Measurements from ENCODE around the gene IFNL4. TPM values are rescaled to one million over a fixed set of nuclear protein-coding genes. Genes with fewer than 3 reads are reported as not detected.
"Not testable (repeated sequence)": the region's sequence is repeated elsewhere in the genome, so short reads cannot be mapped to it uniquely, and the experiment has no call there.

The IFNL4 gene
- total and polyA plus RNA-seq, 2 of the 13 experiments (the other 11 are each of a cell fraction or from before 2014, with no cell fraction given), result not detected

- H2AFZ ChIP-seq (ENCODE audit: low read length); intact Hi-C loops (cut with micrococcal nuclease; ENCODE audit: unreplicated experiment); H3K9me3 ChIP-seq (ENCODE audit: low read length); FAIRE-seq; H3K4me1 ChIP-seq (ENCODE audit: insufficient read depth, low read length); H3K9ac ChIP-seq (ENCODE audit: insufficient read depth, low read depth, low read length); BruUV-seq (replicated peaks); H3K27ac ChIP-seq (ENCODE audit: extremely low read length, insufficient read depth, low read length); in situ Hi-C loops (cut with HindIII; ENCODE audit: extremely low pct_ligation_motif_present, low pct_unique_long_range_greater_than_20kb); DNase-seq (ENCODE audit: low spot score); POLR2A ChIA-PET; CTCF ChIA-PET (ENCODE audit: low intra/inter-chr PET ratio, low total read pairs); H3K36me3 ChIP-seq (replicated peaks in 1 of 2; ENCODE audit: control insufficient read depth in 1 of 2, insufficient read depth in 2 of 2, low read length in 2 of 2); H3K79me2 ChIP-seq (ENCODE audit: insufficient read depth, low read length); H4K20me1 ChIP-seq (ENCODE audit: insufficient read depth, low read length); H3K4me2 ChIP-seq (ENCODE audit: low read depth, low read length); H3K4me3 ChIP-seq (replicated peaks in 1 of 3; ENCODE audit: insufficient read depth in 1 of 3, low read depth in 2 of 3, low read length in 3 of 3); ATAC-seq; H3K27me3 ChIP-seq (ENCODE audit: control insufficient read depth in 1 of 2, insufficient read depth in 2 of 2, low read length in 2 of 2): not testable (repeated sequence)
- 42% methylated on average over 5 of the region's 13 CpGs for WGBS (ENCODE audit: low lambda C conversion rate)
Observed at GRCh38 chr19:39243741-39244140, 4.9 kb downstream of the IFNL4 start.

DNA sequence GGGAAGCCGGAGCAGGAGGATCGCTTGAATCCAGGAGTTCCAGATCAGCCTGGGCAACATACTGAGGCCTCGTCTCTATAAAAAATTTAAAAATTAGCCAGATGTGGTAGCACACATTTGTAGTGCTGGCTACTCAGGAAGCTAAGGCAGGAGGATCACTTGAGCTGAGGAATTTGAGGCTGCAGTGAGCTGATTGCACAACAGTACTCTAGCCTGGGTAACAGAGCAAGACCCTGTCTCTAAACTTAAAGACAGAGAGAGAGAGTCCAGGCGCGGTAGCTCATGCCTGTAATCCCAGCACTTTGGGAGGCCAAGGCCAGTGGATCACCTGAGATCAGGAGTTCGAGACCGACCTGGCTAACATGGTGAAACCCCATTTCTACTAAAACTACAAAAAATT lies 8.2 kb downstream of the IFNL4 start:
- intact Hi-C loops (cut with micrococcal nuclease; ENCODE audit: unreplicated experiment), result no loop called here
- WGBS (ENCODE audit: low lambda C conversion rate), result 30% methylated on average over 7 of the region's 7 CpGs
- Histone ChIP-seq H2AFZ (ENCODE audit: low read length) (no peak overlapping the region), H3K4me3 (replicated peaks in 1 of 3; ENCODE audit: insufficient read depth in 1 of 3, low read depth in 2 of 3, low read length in 3 of 3) (no peak overlapping the region), H3K27ac (ENCODE audit: extremely low read length, insufficient read depth, low read length) (no peak overlapping the region), H3K27me3 (ENCODE audit: control insufficient read depth in 1 of 2, insufficient read depth in 2 of 2, low read length in 2 of 2) (peaks cover 0 to 2% of the 10 kb centered on the region in 2 experiments; a peak in 1 of 5 replicates), H3K79me2 (ENCODE audit: insufficient read depth, low read length) (no peaks in the 10 kb centered on the region), H4K20me1 (ENCODE audit: insufficient read depth, low read length) (no peaks in the 10 kb centered on the region), H3K4me2 (ENCODE audit: low read depth, low read length) (no peak overlapping the region), H3K9me3 (ENCODE audit: low read length) (no peaks in the 10 kb centered on the region), H3K9ac (ENCODE audit: insufficient read depth, low read depth, low read length) (no peak overlapping the region), H3K36me3 (replicated peaks in 1 of 2; ENCODE audit: control insufficient read depth in 1 of 2, insufficient read depth in 2 of 2, low read length in 2 of 2) (no peaks in the 10 kb centered on the region), H3K4me1 (ENCODE audit: insufficient read depth, low read length) (peaks cover 13% of the 10 kb centered on the region)
- in situ Hi-C loops (cut with HindIII; ENCODE audit: extremely low pct_ligation_motif_present, low pct_unique_long_range_greater_than_20kb), result no loop called here
- DNase-seq (ENCODE audit: low spot score) (no peak), ATAC-seq (no peak), FAIRE-seq (no peak)
- TF ChIP-seq CEBPG (CRISPR knock-in tag; IDR thresholded peaks at IDR 0.05) (0 out of 2 replicates have a peak, but pooled peaks have one; percentile 19), HES4 (CRISPR knock-in tag; IDR thresholded peaks at IDR 0.05; ENCODE audit: borderline replicate concordance) (no peak), CEBPB (IDR thresholded peaks at IDR 0.05; ENCODE audit: borderline replicate concordance, low read depth, low read length) (peak; percentile 60; the same call in 1 of the 2 replicates)
- TF ChIP-seq, protein P1, sequence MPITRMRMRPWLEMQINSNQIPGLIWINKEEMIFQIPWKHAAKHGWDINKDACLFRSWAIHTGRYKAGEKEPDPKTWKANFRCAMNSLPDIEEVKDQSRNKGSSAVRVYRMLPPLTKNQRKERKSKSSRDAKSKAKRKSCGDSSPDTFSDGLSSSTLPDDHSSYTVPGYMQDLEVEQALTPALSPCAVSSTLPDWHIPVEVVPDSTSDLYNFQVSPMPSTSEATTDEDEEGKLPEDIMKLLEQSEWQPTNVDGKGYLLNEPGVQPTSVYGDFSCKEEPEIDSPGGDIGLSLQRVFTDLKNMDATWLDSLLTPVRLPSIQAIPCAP (CRISPR knock-in tag; IDR thresholded peaks at IDR 0.05; ENCODE audit: low read depth), result no peak
- no TSS peak for BruUV-seq (replicated peaks)
- ChIA-PET CTCF (ENCODE audit: low intra/inter-chr PET ratio, low total read pairs) (no interaction called here), POLR2A (no interaction called here)

Measured in HepG2 (cell line).